HL-60/S4 (cell line): ENCODE measurements around the gene EEF1AKMT3.

Source experiments
- in situ Hi-C: fragments of 300-500 bp; cut with MboI; formaldehyde crosslinking; loops from 2 replicates; pipeline ENCODE4 v1.14.3; 2022; ENCODE audit warnings: low sequenced_read_pairs

The EEF1AKMT3 gene

DNA sequence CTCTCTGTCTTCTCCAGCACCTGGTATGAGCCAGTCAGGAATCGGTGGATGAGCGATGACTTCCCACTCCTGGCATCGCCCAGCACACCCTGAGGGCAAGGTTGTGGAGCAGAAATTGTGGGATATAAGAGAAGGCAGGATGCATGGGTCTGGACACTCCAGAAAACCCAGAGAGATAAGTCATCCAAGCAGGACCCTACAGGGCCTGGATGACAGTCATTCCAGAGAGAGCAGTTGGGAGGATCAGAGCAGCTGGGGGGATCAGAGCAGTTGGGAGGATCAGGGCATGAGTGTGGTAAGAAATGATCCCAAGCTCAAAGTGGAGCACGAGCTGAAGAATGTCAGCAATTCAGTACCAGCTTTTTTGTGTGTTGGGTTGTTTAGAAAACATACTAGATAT lies 37.8 kb upstream of the EEF1AKMT3 start:
- in situ Hi-C loops = no loop called here

DNA sequence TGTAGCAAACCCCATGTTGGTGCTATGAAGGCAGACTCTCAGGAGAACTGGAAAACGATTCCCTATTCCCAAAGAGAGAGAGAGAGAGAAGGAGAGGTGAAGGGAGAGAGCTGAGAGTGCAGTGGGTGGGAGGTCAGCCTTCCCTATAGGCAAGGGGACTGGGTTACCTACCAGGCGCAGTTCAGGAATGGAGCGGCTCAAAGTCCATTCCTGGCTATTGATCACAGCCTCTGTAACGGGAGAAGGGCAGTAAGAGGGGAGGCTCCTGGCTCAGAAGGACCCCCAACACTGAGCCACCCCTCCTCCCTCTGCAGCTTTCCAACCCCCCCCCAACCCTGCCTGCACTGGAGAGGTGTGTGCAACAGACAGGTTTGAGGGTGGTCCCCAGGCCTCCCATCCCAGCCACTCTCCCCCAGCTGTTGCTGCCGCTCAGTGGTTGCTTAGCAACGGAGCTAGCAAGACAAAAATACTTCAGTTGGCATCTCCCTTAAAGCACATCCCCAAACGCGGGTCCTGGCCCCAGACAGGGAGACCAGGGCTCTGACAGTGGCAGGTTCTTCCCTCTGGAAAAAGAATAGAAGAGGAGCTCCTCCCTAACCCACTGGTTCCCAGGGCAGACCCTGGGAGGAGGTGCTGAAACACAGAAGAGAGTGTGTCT lies 37.1 kb upstream of the EEF1AKMT3 start:
- in situ Hi-C loops = no loop called here

DNA sequence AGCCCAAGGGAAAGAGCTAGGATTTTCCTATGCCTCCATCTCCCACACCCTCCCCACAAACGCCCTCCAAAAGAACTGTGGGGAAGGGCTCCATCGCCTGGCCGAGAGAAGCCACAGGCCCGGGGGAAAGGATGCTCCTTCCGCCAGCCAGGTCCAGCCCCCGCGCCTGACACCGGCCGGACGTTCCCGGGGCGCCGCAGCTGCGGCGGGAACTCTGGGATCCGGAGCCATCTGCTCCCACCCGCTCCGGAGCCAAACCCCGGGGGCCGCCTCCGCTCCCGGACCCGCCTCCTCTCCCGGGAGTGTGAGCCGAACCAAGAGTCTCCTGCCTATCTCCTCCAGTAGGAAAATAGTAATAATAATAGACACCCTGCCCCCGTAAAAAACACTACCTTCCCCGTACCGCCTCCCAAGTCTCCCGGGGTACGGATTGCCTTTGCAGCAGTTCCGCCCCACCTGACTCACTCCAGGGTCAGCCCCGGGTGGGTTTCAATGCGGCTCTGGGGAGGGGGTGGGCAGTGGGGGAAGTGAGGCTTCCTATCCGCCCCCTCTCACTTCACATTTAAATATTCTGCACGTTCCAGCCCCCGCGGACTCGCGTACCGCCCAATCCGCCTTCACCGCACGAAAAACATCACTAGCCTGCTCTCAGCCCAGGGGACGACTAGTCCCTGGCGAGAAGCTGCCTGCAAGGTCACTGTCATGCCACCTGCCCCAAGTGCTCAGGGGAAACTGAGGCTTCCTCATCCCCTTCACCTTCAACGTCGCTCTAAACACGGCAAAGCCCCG lies 36.3 kb upstream of the EEF1AKMT3 start:
- in situ Hi-C loops = no loop called here

DNA sequence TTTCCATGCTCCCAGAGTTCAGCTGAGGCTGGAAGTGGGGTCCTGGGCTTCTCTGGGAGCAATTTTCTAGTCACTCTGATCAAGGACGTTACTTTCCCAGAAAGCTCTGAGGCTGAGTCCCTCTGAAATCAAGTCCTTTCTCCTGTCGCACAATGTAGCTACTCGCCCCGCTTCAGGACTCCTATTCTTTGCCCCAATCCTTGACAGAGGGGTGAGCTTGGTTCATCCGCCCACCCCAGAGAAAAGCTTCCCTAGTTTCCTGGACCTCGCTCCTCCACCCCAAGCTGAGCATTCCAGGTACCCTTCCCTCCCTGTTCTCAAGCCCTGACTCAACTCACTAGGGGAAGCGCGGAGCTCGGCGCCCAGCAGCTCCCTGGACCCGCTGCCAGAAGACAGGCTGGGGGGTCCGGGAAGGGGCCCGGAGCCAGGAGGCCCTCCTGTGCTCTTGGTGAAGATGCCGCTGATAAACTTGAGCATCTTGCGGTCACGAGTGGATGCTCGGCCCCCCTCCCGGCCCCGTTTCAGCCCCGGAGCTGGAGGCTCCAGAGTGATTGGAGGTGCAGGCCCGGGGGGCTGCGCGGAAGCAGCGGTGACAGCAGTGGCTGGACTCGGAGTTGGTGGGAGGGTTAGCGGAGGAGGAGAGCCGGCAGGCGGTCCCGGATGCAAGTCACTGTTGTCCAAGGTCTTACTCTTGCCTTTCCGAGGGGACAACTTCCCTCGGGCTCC lies 35.5 kb upstream of the EEF1AKMT3 start:
- in situ Hi-C loops = no loop called here

- in situ Hi-C loops = no loop called here
Observed at GRCh38 chr12:57737467-57738460, 34.6 kb upstream of the EEF1AKMT3 start.

- in situ Hi-C loops = no loop called here
Observed at GRCh38 chr12:57738661-57739237, 33.7 kb upstream of the EEF1AKMT3 start, which contains the start of gene AGAP2. AGAP2 (minus strand) TSS chr12:57738742; CDS start chr12:57738246, 496 bp downstream.

GRCh38 chr12:57739387-57739786 lies 33.0 kb upstream of the EEF1AKMT3 start:
- in situ Hi-C loops = no loop called here

DNA sequence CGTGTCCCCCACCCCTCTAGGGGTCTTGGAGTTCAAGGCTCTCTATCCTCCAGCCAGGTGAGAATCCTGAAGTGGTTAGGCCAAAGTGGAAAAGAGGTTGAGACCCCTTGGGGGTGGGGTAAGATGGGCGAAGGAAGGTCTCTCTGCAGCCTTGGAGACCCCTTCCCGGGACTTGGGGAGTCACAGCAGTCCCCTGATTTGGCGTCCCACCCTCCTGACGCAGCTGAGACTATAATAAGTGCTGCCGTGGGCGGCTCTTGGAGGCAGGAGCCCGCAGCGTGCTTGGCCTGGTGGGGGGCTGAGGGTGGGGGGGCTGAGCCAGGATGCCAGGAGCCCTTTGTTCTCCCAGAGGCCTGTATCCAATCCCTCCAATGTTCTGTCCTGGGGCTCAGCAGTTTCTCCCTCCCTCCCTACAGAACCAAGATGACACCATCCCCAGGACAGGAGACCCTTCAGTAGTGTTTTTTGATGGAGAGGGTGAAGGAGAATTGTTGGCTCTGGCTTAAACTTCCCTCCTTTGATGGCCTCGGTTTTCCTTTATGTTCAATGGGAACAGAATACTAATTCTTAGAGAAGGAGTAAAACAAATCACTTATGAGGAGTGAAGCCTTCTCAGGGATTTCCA lies 32.4 kb upstream of the EEF1AKMT3 start:
- in situ Hi-C loops = no loop called here

DNA sequence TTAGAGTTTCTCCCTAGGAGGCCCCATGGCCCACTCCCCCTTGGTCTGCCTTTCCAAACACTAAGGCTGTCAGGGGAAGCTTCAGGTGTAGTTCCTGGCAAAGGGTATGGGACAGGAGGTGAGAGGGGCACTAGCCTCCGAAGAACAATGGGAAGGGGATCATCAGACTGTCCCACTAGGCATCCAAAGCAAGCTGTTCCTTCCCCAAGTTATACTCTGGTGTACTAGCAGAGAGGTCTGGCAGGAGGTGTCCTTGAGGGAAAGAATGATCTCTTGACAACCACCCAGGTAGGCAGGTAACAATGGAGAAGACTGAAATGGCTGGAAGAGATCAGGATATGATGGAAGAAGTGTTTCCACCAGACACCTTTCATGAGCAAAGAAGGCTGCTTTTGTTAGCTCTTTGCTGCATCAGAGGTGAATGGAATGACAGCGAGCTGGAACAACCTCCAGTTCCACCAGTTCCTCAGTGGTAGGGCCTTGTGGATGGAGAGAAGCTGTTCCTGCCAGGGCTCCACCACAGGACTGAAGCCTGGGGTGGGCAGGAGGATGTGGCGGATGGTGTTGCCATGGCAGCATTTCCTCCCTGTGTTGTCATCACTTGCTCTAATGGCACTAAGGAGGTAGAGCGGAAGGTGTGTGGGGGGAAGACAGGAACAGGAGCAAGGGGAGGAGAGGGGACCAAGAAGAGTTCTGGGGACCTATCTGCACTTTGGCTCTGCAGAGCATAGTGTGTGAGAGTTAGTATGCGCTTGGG lies 31.6 kb upstream of the EEF1AKMT3 start:
- in situ Hi-C loops = no loop called here

- in situ Hi-C loops = no loop called here
Observed at GRCh38 chr12:57741413-57741789, 31.0 kb upstream of the EEF1AKMT3 start.

GRCh38 chr12:57741844-57742738 lies 30.3 kb upstream of the EEF1AKMT3 start:
- in situ Hi-C loops = no loop called here

DNA sequence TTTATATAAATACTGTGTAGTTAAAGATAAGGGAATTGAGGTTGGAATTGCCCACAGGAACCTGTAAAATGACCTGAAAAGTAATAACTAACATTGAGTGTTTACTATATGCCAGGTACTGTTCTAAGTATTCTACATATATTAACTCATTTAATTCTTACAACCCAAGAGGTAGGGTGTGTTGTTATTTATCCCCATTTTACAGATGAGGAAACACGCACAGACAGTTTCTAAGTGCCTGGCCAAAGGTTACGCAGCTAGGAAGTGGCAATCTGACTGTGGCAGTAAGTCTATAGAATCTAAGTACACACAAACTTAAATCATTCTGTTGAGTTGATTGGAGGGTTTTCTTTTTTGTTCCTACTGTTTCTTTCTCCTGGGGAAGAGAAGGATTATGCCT lies 28.6 kb upstream of the EEF1AKMT3 start:
- in situ Hi-C loops = no loop called here

GRCh38 chr12:57744194-57744776 lies 28.1 kb upstream of the EEF1AKMT3 start:
- in situ Hi-C loops = no loop called here

- in situ Hi-C loops = no loop called here
Observed at GRCh38 chr12:57744777-57745484, 27.5 kb upstream of the EEF1AKMT3 start, which contains the start of gene TSPAN31. TSPAN31 (plus strand) TSS chr12:57745039; CDS start chr12:57745155, 116 bp downstream.

DNA sequence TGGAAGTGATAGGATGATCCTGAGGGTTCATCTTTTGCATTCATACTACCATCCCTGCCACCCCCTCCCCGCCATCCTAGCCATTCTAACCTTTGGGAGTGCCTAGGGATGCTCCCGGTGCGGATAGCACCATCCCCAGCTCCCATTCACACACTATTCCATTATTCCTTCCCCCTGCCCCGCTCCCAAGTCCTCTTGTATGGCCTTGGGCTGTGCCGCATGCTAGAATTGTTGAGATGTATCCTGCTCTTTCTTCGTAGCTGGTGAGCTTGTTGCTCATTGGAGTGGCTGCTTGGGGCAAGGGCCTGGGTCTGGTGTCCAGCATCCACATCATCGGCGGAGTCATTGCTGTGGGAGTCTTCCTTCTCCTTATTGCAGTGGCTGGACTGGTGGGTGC lies 26.9 kb upstream of the EEF1AKMT3 start:
- in situ Hi-C loops = no loop called here

DNA sequence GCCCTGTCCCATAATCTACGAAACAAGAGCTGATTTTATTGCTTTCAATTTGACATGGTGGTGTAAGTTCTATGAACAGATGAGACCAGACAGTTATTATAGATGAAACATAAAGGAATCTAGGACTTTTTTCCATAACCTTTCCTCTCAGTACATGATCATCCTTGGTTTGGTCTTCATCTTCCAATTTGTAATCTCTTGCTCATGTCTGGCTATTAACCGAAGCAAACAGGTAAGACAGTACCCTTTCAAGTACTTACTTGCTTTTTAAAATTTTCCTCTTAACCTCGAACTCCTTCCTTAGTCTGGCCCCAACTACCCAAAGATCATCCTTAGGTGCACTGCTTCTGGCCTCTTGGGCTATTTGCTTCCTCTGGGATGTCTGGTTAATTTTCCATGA lies 26.4 kb upstream of the EEF1AKMT3 start:
- in situ Hi-C loops = no loop called here

DNA sequence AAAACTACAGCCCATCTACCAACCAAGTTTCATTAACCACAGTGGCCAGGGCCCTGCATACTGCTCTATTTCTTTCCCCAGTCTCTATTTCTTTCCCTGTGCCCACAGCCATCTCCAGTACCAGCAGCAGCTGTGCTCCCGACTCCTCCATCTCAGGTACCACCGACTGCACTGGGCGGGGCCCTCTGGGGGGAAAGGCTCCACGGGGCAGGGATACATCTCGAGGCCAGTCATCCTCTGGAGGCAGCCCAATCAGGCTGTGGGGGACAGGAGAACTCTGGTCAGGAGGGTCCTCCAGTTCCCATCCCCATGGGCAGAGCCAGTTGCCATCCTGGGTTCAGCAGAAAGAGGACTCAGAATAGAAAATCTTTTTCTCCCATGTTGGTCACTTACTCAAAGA lies 23.4 kb upstream of the EEF1AKMT3 start:
- in situ Hi-C loops = no loop called here
